T-cell (primary cell): ENCODE results near the gene PRPS1. TPM values are rescaled to one million over a fixed set of nuclear protein-coding genes. Genes with fewer than 3 reads are reported as not detected.

Source experiments
- ATAC-seq, 4 experiments: fragments of 200-7000 bp in 3 of 4; fragments of 150-1000 bp in 1 of 4; cut with Tn5 transposase; replicated peaks in 1 of 4; 1 replicate in 3 of 4; 2 replicates in 1 of 4; pipeline ENCODE4 v1.10.0; 2021; ENCODE audit warnings: moderate library complexity in 3 of 4, mild to moderate bottlenecking in 2 of 4, moderate number of reproducible peaks in 1 of 4
- CTCF ChIA-PET, 2 donors: fragments of 300-600 bp; sonication (Branson Sonifier 250); formaldehyde crosslinking; loops; one replicate each; lab custom pipeline; 2022; ENCODE audit warnings: antibody characterized with exemption in 2 of 2; lab: Charles Lee
- POLR2A ChIA-PET, 2 donors: fragments of 300-600 bp; sonication (Branson Sonifier 250); formaldehyde crosslinking; loops; one replicate each; lab custom pipeline; 2022; ENCODE audit warnings: antibody characterized with exemption in 2 of 2; lab: Charles Lee
- DNase-seq, 35 experiments: peaks; one replicate each; pipeline versions ENCODE4 v3.0.0 to v3.0.0-alpha.2; 2013 to 2023
- H3K27ac ChIP-seq: one replicate; pipeline ENCODE4 v1.5.1; 2013; ENCODE audit warnings: low read length
- H3K27me3 ChIP-seq, 2 experiments: replicated peaks in 1 of 2; 1 replicate in 1 of 2; 2 replicates in 1 of 2; pipeline versions ENCODE4 v1.6.1 to v1.7.0; 2013; ENCODE audit warnings: low read length in 1 of 2, mixed read lengths in 1 of 2; ENCODE audit not compliant: control insufficient read depth in 2 of 2, insufficient read depth in 2 of 2; ENCODE audit errors: extremely low read depth in 1 of 2
- H3K36me3 ChIP-seq, 2 donors: 1 replicate in 1 of 2; 2 replicates in 1 of 2; pipeline versions ENCODE4 v1.6.1 to v1.7.0; 2013; ENCODE audit warnings: low read length in 1 of 2; ENCODE audit not compliant: control insufficient read depth in 2 of 2, insufficient read depth in 1 of 2; ENCODE audit errors: extremely low read depth in 1 of 2
- H3K4me1 ChIP-seq, 2 experiments: 1 replicate in 1 of 2; 2 replicates in 1 of 2; pipeline versions ENCODE4 v1.6.1 to v1.7.0; 2013; ENCODE audit warnings: low read length in 2 of 2, mixed read lengths in 1 of 2; ENCODE audit not compliant: insufficient read depth in 2 of 2, control insufficient read depth in 1 of 2; ENCODE audit errors: extremely low read depth in 1 of 2
- H3K4me3 ChIP-seq, 2 donors: 1 replicate in 1 of 2; 2 replicates in 1 of 2; pipeline versions ENCODE4 v1.5.1 to v1.7.0; 2013; ENCODE audit warnings: mild to moderate bottlenecking in 2 of 2, low read length in 1 of 2, moderate library complexity in 1 of 2; ENCODE audit not compliant: control insufficient read depth in 1 of 2; ENCODE audit errors: extremely low read depth in 1 of 2
- H3K9me3 ChIP-seq: 2 replicates; pipeline ENCODE4 v1.7.0; 2013
- H3K27ac Mint-ChIP-seq, 2 donors: one replicate each; pipeline ENCODE4 v1.8.0; 2020 to 2021; ENCODE audit warnings: mild to moderate bottlenecking in 2 of 2, mixed read lengths in 2 of 2
- H3K27me3 Mint-ChIP-seq, 2 donors: one replicate each; pipeline ENCODE4 v1.8.0; 2021 to 2022; ENCODE audit warnings: mixed read lengths in 2 of 2
- H3K36me3 Mint-ChIP-seq: one replicate; pipeline ENCODE4 v1.8.0; 2021; ENCODE audit warnings: mixed read lengths
- H3K4me1 Mint-ChIP-seq, 3 donors: one replicate each; pipeline ENCODE4 v1.8.0; 2020 to 2022; ENCODE audit warnings: mixed read lengths in 3 of 3, mild to moderate bottlenecking in 1 of 3
- H3K4me3 Mint-ChIP-seq, 3 donors: one replicate each; pipeline ENCODE4 v1.8.0; 2020 to 2022; ENCODE audit warnings: mild to moderate bottlenecking in 3 of 3, mixed read lengths in 3 of 3, moderate library complexity in 3 of 3
- H3K9me3 Mint-ChIP-seq, 3 donors: one replicate each; pipeline ENCODE4 v1.8.0; 2020 to 2022; ENCODE audit warnings: mixed read lengths in 3 of 3
- WGBS: methylation state at CpG from one replicate; pipeline ENCODE4 v1.1.5; 2013; ENCODE audit warnings: missing lambda C conversion rate; ENCODE audit not compliant: insufficient coverage; 5-methylcytosine and 5-hydroxymethylcytosine counted together
- total RNA-seq, 35 experiments: library from RNA in 6 of 35; stranded (reverse) in 6 of 35; fragments of 120-200 nt in 1 of 35; gene quantifications; one replicate each; pipeline versions ENCODE4 v1.2.1 to v1.2.4 and lab custom pipeline; 2013 to 2026

PRPS1 gene
- total RNA-seq, 5 donors from 2014 or later (not counting 1 experiment from before 2014, with no cell fraction given) = 57.9 to 74.0 (median 60.7) TPM

GRCh38 chrX:107597791-107598190 is 30.5 kb upstream of the PRPS1 start:
- no peak for DNase-seq
- H3K4me1 Mint-ChIP-seq = no peaks in the 10 kb centered on the region

GRCh38 chrX:107599450-107599861 is 28.9 kb upstream of the PRPS1 start:
- no peaks in the 10 kb centered on the region for H3K9me3 ChIP-seq
- Mint-ChIP-seq H3K36me3 (no peaks in the 10 kb centered on the region), H3K27me3 (peaks cover 0 to 17% of the 10 kb centered on the region in 2 donors), H3K4me1 (no peaks in the 10 kb centered on the region), H3K27ac (no peak overlapping the region), H3K4me3 (no peak overlapping the region), H3K9me3 (no peaks in the 10 kb centered on the region)
- H3K27ac ChIP-seq = no peak overlapping the region
- CTCF ChIA-PET = no interaction called here
- no peak overlapping the region for H3K4me3 ChIP-seq
- POLR2A ChIA-PET = no interaction called here
- no peak for DNase-seq
- no peak for ATAC-seq
- no peaks in the 10 kb centered on the region for H3K36me3 ChIP-seq
- WGBS = no CpG with 5 or more reads among the region's 5 CpGs
- no peaks in the 10 kb centered on the region for H3K27me3 ChIP-seq
- no peaks in the 10 kb centered on the region for H3K4me1 ChIP-seq

More at GRCh38 chrX:107597791-107598190, 30.5 kb upstream of the PRPS1 start:
- no peak for ATAC-seq
- H3K4me1 ChIP-seq = no peaks in the 10 kb centered on the region
- no peaks in the 10 kb centered on the region for H3K36me3 ChIP-seq
- Mint-ChIP-seq H3K4me3 (no peak overlapping the region), H3K27me3 (peaks cover 0 to 26% of the 10 kb centered on the region in 2 donors), H3K27ac (no peak overlapping the region), H3K36me3 (no peaks in the 10 kb centered on the region), H3K9me3 (no peaks in the 10 kb centered on the region)
- H3K27me3 ChIP-seq = no peaks in the 10 kb centered on the region
- no peak overlapping the region for H3K27ac ChIP-seq
- POLR2A ChIA-PET = no interaction called here
- CTCF ChIA-PET = no interaction called here
- no peak overlapping the region for H3K4me3 ChIP-seq
- WGBS = 95% methylated on average over 5 of the region's 10 CpGs
- no peaks in the 10 kb centered on the region for H3K9me3 ChIP-seq

DNA sequence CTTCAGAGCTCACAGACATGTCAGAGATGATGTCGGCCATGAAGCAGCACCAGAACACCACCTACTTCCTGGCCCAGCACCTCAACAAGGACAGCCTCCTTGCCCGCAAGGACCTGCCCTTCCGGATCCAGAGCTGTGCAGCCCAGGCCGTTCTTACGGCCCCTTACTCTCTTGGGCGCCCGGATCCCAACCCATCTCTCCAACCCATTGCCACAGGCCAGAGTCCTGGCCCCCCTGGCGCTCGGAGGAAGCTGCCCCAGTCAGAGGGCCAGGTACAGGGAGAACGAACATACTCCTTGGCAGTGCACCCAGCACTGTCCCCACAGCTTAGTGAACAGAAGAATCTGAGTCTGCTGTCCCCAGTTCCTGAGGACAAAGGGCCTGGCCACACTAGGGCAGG is 27.9 kb upstream of the PRPS1 start:
- DNase-seq = no peak
- H3K36me3 Mint-ChIP-seq = no peaks in the 10 kb centered on the region
- no peak overlapping the region for H3K27ac Mint-ChIP-seq
- Histone ChIP-seq H3K36me3 (no peaks in the 10 kb centered on the region), H3K4me3 (no peak overlapping the region), H3K27ac (no peak overlapping the region), H3K4me1 (no peaks in the 10 kb centered on the region), H3K9me3 (no peaks in the 10 kb centered on the region), H3K27me3 (no peaks in the 10 kb centered on the region)
- CTCF ChIA-PET = no interaction called here
- no peaks in the 10 kb centered on the region for H3K4me1 Mint-ChIP-seq
- POLR2A ChIA-PET = no interaction called here
- H3K4me3 Mint-ChIP-seq = no peak overlapping the region
- no peak for ATAC-seq
- H3K27me3 Mint-ChIP-seq = peaks cover 0 to 20% of the 10 kb centered on the region in 2 donors
- no peaks in the 10 kb centered on the region for H3K9me3 Mint-ChIP-seq
- 84% methylated on average over 5 of the region's 10 CpGs for WGBS

GRCh38 chrX:107601326-107601725 is 27.0 kb upstream of the PRPS1 start:
- Histone ChIP-seq H3K9me3 (no peaks in the 10 kb centered on the region), H3K27me3 (no peaks in the 10 kb centered on the region), H3K4me1 (no peaks in the 10 kb centered on the region), H3K27ac (no peak overlapping the region), H3K4me3 (no peak overlapping the region), H3K36me3 (no peaks in the 10 kb centered on the region)
- POLR2A ChIA-PET = no interaction called here
- DNase-seq = no peak
- CTCF ChIA-PET = no interaction called here
- WGBS = 67% methylated on average over 3 of the region's 11 CpGs
- peaks cover 0 to 17% of the 10 kb centered on the region in 2 donors for H3K27me3 Mint-ChIP-seq
- H3K36me3 Mint-ChIP-seq = no peaks in the 10 kb centered on the region
- H3K4me3 Mint-ChIP-seq = no peak overlapping the region
- no peaks in the 10 kb centered on the region for H3K4me1 Mint-ChIP-seq
- H3K9me3 Mint-ChIP-seq = no peaks in the 10 kb centered on the region
- no peak overlapping the region for H3K27ac Mint-ChIP-seq
- ATAC-seq = no peak

DNA sequence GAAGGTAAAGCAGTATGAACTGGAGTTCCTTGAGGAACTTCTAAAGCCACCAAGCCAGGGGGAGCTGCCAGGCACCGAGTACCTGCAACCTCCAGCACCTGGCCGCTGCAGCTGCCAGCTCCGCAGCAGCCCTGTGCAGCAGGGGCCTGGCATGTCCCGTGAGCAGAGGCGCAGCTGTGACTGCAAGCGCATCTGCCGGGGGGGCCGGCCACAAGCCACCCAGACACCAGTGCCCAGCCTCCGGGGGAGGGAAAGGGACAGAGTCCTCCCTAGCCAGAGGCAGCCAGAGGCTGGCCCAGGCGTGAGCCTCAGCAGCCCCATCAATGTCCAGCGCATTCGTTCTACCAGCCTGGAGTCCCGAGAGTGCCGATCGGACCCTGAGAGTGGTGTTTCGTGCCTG is 26.6 kb upstream of the PRPS1 start:
- no peak for DNase-seq
- Mint-ChIP-seq H3K9me3 (no peaks in the 10 kb centered on the region), H3K4me1 (no peaks in the 10 kb centered on the region), H3K36me3 (no peaks in the 10 kb centered on the region), H3K4me3 (no peak overlapping the region), H3K27me3 (peaks cover 0 to 17% of the 10 kb centered on the region in 2 donors), H3K27ac (no peak overlapping the region)
- Histone ChIP-seq H3K9me3 (no peaks in the 10 kb centered on the region), H3K4me3 (no peak overlapping the region), H3K4me1 (no peaks in the 10 kb centered on the region), H3K27me3 (no peaks in the 10 kb centered on the region), H3K27ac (no peak overlapping the region), H3K36me3 (no peaks in the 10 kb centered on the region)
- WGBS = 60% methylated on average over 1 of the region's 16 CpGs
- ATAC-seq = no peak
- CTCF ChIA-PET = no interaction called here
- POLR2A ChIA-PET = no interaction called here

GRCh38 chrX:107602694-107603239 is 25.5 kb upstream of the PRPS1 start:
- Mint-ChIP-seq H3K27me3 (peaks cover 0 to 13% of the 10 kb centered on the region in 2 donors), H3K36me3 (no peaks in the 10 kb centered on the region), H3K9me3 (no peaks in the 10 kb centered on the region), H3K4me1 (no peaks in the 10 kb centered on the region), H3K4me3 (no peak overlapping the region), H3K27ac (no peak overlapping the region)
- no peak for DNase-seq
- ChIA-PET POLR2A (interaction anchor here in 1 of 2 donors (0.5 kb wide), 1 partner anchor 20 kb away, joined by 3 read pairs; no protein-coding TSS in a partner anchor), CTCF (interaction anchor here in 1 of 2 donors (1.1 kb wide), 1 partner anchor 19 kb away, joined by 3 read pairs; no protein-coding TSS in a partner anchor)
- H3K9me3 ChIP-seq = no peaks in the 10 kb centered on the region
- 86% methylated on average over 13 of the region's 21 CpGs for WGBS
- no peaks in the 10 kb centered on the region for H3K4me1 ChIP-seq
- ATAC-seq = no peak
- H3K27me3 ChIP-seq = no peaks in the 10 kb centered on the region
- no peak overlapping the region for H3K27ac ChIP-seq
- no peak overlapping the region for H3K4me3 ChIP-seq
- H3K36me3 ChIP-seq = no peaks in the 10 kb centered on the region
